Ishikawa (cell line): ENCODE data around the gene MARCKS.

ENCODE experiments used
- RAD21 ChIP-seq: IDR thresholded peaks from 2 replicates; pipeline ENCODE4 v1.6.1; 2012; ENCODE audit warnings: low read depth
- TAF1 ChIP-seq: IDR thresholded peaks from 2 replicates; pipeline ENCODE4 v1.6.1; 2012; ENCODE audit warnings: low read depth, mild to moderate bottlenecking
- YY1 ChIP-seq: IDR thresholded peaks from 2 replicates; pipeline ENCODE4 v1.6.1; 2012; ENCODE audit warnings: low read depth

DNA sequence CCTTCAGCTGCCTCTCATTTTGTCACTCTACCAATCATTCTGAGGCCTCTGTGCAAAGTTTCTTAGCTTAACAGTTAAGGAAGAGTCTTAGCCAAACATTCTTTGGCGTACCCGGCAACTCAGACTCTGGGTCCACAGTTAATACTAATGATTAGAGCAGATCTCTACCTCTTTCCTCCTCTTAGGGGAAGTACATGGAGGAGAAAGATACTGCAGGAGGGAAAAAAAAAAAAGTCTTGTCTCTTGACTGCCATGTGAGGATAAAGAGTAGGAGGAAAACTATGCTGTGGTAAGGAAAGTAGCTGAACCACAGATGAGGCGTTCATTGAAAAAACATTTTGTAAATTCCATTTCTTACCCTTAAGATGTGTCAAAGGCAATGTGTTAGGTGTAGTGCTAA lies 44.0 kb upstream of the MARCKS start:
- no peak for TF ChIP-seq TAF1
- TF ChIP-seq RAD21: no peak
- TF ChIP-seq YY1: no peak
